WTC11 (cell line): ENCODE data around the gene BANF2.

Experiments
- FOXK1 ChIP-seq: sonication (generic); formaldehyde crosslinking; IDR thresholded peaks from 2 replicates; pipeline ENCODE4 v1.8.0; 2022; ENCODE audit warnings: mild to moderate bottlenecking, moderate library complexity, missing genetic modification reagents
- NR1H2 ChIP-seq: sonication (generic); formaldehyde crosslinking; IDR thresholded peaks from 2 replicates; pipeline ENCODE4 v1.9.0; 2021; ENCODE audit warnings: mild to moderate bottlenecking, moderate library complexity, missing genetic modification reagents
- PRDM15 ChIP-seq: sonication (generic); formaldehyde crosslinking; IDR thresholded peaks from 2 replicates; pipeline ENCODE4 v1.8.0; 2022; ENCODE audit warnings: missing genetic modification reagents
- USF2 ChIP-seq: sonication (generic); formaldehyde crosslinking; IDR thresholded peaks from 2 replicates; pipeline ENCODE4 v1.8.1; 2023; ENCODE audit warnings: mild to moderate bottlenecking, missing genetic modification reagents, moderate library complexity

DNA sequence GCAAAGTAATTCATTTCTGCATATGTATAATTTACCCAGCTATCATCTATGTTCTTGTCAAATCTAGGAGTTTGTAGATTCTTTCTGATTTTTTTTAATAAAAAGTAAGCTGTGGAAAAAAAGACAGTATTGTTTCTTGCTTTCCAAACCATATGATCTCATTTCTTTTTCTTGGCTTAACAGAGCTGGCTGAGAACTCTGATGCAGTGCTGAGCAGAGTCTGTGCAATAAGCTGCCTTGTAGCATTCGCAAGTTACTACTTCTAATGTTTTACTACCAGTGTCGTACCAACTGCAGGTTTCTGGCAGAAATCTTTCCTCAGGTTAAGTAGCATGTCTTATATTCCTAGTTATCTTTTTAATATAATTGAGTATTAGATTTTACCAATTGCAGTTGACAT is 33.3 kb upstream of the BANF2 start:
- no peak for TF ChIP-seq PRDM15 (CRISPR knock-in tag)
- TF ChIP-seq FOXK1 (CRISPR knock-in tag) = no peak
- no peak for TF ChIP-seq NR1H2 (CRISPR knock-in tag)
- no peak for TF ChIP-seq USF2 (CRISPR knock-in tag)
